T-helper 9 cell (primary cell): Measurements from ENCODE around the gene ZNF646.

Experiments
- DNase-seq: peaks from one replicate; pipeline ENCODE4 v3.0.0-alpha.2; 2020

ZNF646 gene

GRCh38 chr16:31132303-31132979 is 58.2 kb downstream of the ZNF646 start:
- no peak for DNase-seq

GRCh38 chr16:31133046-31133501 is 58.9 kb downstream of the ZNF646 start:
- no peak for DNase-seq
